ENCODE results near the gene ALG3. TPM values are rescaled to one million over a fixed set of nuclear protein-coding genes. Genes with fewer than 3 reads are reported as not detected.

The ALG3 gene
- 30.1 TPM for total RNA-seq
- long read RNA-seq, transcript ALG3-201 (9 exons, 1,528 nt): major isoform, 40 of 69 reads
- long read RNA-seq, partial matches to known transcripts: 4 of 69 reads
- long read RNA-seq, other reads (novel, unspliced or antisense): 21 of 69 reads

- Histone ChIP-seq H3K9me3 (no peaks in the 10 kb centered on the region), H3K36me3 (peaks cover 19% of the 10 kb centered on the region), H3K4me3 (peak within 1 kb of the TSS; percentile 92), H3K27ac (peak within 1 kb of the TSS; percentile 88), H3K4me1 (peaks cover 17% of the 10 kb centered on the region), H3K27me3 (ENCODE audit: low read depth) (no peaks in the 10 kb centered on the region)
- intact Hi-C loops (cut with DNase I): no loop called here
- ATAC-seq (peak; percentile 91 to 92), DNase-seq (peak; percentile 87)
- TF ChIP-seq CTCF (IDR thresholded peaks at IDR 0.05): no peak
These were observed at the start of gene ALG3 for GRCh38 chr3:184248454-184249411. TSS of gene ALG3 (minus strand) at chr3:184248962. CDS start at chr3:184248940, 22 bp downstream.

- Histone ChIP-seq H3K27ac (no peak overlapping the region), H3K27me3 (ENCODE audit: low read depth) (no peaks in the 10 kb centered on the region), H3K9me3 (no peaks in the 10 kb centered on the region), H3K36me3 (peaks cover 14% of the 10 kb centered on the region), H3K4me3 (no peak overlapping the region), H3K4me1 (peaks cover 14% of the 10 kb centered on the region)
- ATAC-seq: no peak
- intact Hi-C loops (cut with DNase I): no loop called here
- no peak for DNase-seq
- TF ChIP-seq CTCF (IDR thresholded peaks at IDR 0.05): no peak
These were observed 47.9 kb upstream of the ALG3 start for GRCh38 chr3:184296616-184297015.

- intact Hi-C loops (cut with DNase I): no loop called here
- DNase-seq (no peak), ATAC-seq (no peak)
- Histone ChIP-seq H3K27me3 (ENCODE audit: low read depth) (no peaks in the 10 kb centered on the region), H3K4me1 (peaks cover 14% of the 10 kb centered on the region), H3K4me3 (no peak overlapping the region), H3K9me3 (no peaks in the 10 kb centered on the region), H3K36me3 (peaks cover 6% of the 10 kb centered on the region), H3K27ac (no peak overlapping the region)
- no peak for TF ChIP-seq CTCF (IDR thresholded peaks at IDR 0.05)
These were observed 47.0 kb upstream of the ALG3 start for GRCh38 chr3:184295771-184296170.

- no peak for DNase-seq
- intact Hi-C loops (cut with DNase I): no loop called here
- Histone ChIP-seq H3K27ac (no peak overlapping the region), H3K4me3 (no peak overlapping the region), H3K36me3 (no peaks in the 10 kb centered on the region), H3K9me3 (no peaks in the 10 kb centered on the region), H3K27me3 (ENCODE audit: low read depth) (no peaks in the 10 kb centered on the region), H3K4me1 (no peaks in the 10 kb centered on the region)
- ATAC-seq: no peak
- TF ChIP-seq CTCF (IDR thresholded peaks at IDR 0.05): no peak
These were observed 43.1 kb upstream of the ALG3 start for GRCh38 chr3:184291738-184292445.

GRCh38 chr3:184291044-184291737 is 42.4 kb upstream of the ALG3 start:
- ATAC-seq (no peak), DNase-seq (no peak)
- intact Hi-C loops (cut with DNase I): no loop called here
- Histone ChIP-seq H3K4me1 (no peaks in the 10 kb centered on the region), H3K36me3 (no peaks in the 10 kb centered on the region), H3K27me3 (ENCODE audit: low read depth) (no peaks in the 10 kb centered on the region), H3K27ac (no peak overlapping the region), H3K4me3 (no peak overlapping the region), H3K9me3 (no peaks in the 10 kb centered on the region)
- no peak for TF ChIP-seq CTCF (IDR thresholded peaks at IDR 0.05)

Data from lower lobe of right lung (tissue), 2 donors.